IMR-90 (cell line): ENCODE data around the gene DUS4L. TPM values are rescaled to one million over a fixed set of nuclear protein-coding genes. Genes with fewer than 3 reads are reported as not detected.

Experiments
- ATAC-seq: fragments of 200-7000 bp; cut with Tn5 transposase; 2 replicates; pipeline ENCODE4 v1.9.1; 2020; ENCODE audit warnings: low read depth, mild to moderate bottlenecking, moderate library complexity
- BruUV-seq: library from RNA; stranded (reverse); fragments of 400-500 nt; replicated peaks from 2 replicates; lab custom pipeline; 2021; lab: Mats Ljungman, UMichigan
- CTCF ChIA-PET: fragments of 300-600 bp; formaldehyde crosslinking; extraction: SDS; loops from one replicate; lab custom pipeline; 2021; ENCODE audit warnings: antibody characterized with exemption; lab: Yijun Ruan, JAX
- POLR2A ChIA-PET: fragments of 300-600 bp; sonication (Branson Sonifier 250); formaldehyde crosslinking; loops from one replicate; lab custom pipeline; 2022; ENCODE audit warnings: antibody characterized with exemption; ENCODE audit not compliant: unreplicated experiment; lab: Charles Lee
- DNase-seq: peaks from one replicate; pipeline ENCODE4 v3.0.0; 2013
- H2AFZ ChIP-seq: replicated peaks from 2 replicates; pipeline ENCODE3; 2013; ENCODE audit warnings: low read length, mild to moderate bottlenecking; ENCODE audit not compliant: poor library complexity
- H2AK5ac ChIP-seq: 2 replicates; pipeline ENCODE4 v1.6.1; 2013; ENCODE audit warnings: low read depth, low read length, inconsistent platforms
- H2AK9ac ChIP-seq: replicated peaks from 2 replicates; pipeline ENCODE3; 2013; ENCODE audit warnings: mild to moderate bottlenecking, low read depth, low read length, moderate library complexity; ENCODE audit not compliant: poor library complexity
- H2BK120ac ChIP-seq: 2 replicates; pipeline ENCODE4 v1.6.1; 2013; ENCODE audit warnings: low read depth, low read length, inconsistent platforms
- H2BK15ac ChIP-seq: 3 replicates; pipeline ENCODE4 v1.6.1; 2013; ENCODE audit warnings: low read depth, low read length, inconsistent platforms
- H2BK20ac ChIP-seq: 2 replicates; pipeline ENCODE4 v1.6.1; 2013; ENCODE audit warnings: low read depth, mild to moderate bottlenecking, inconsistent platforms, low read length, moderate library complexity
- H2BK5ac ChIP-seq: 2 replicates; pipeline ENCODE4 v1.6.1; 2013; ENCODE audit warnings: mild to moderate bottlenecking, low read depth, low read length, inconsistent platforms; ENCODE audit not compliant: poor library complexity, severe bottlenecking
- H3K14ac ChIP-seq: replicated peaks from 2 replicates; pipeline ENCODE4 v1.6.1; 2013; ENCODE audit warnings: low read depth, low read length, inconsistent platforms
- H3K18ac ChIP-seq: 2 replicates; pipeline ENCODE4 v1.6.1; 2013; ENCODE audit warnings: low read depth, low read length, control low read depth
- H3K23ac ChIP-seq: 2 replicates; pipeline ENCODE4 v1.6.1; 2013; ENCODE audit warnings: low read depth, low read length, inconsistent platforms
- H3K27ac ChIP-seq: 2 replicates; pipeline ENCODE4 v1.5.1; 2013; ENCODE audit warnings: mild to moderate bottlenecking, control low read depth, low read length; ENCODE audit not compliant: insufficient read depth
- H3K27me3 ChIP-seq: 2 replicates; pipeline ENCODE4 v1.6.1; 2013; ENCODE audit warnings: low read length; ENCODE audit not compliant: control insufficient read depth, insufficient read depth
- H3K36me3 ChIP-seq: 2 replicates; pipeline ENCODE4 v1.6.1; 2013; ENCODE audit warnings: low read length, mixed read lengths; ENCODE audit not compliant: control insufficient read depth, insufficient read depth
- H3K4ac ChIP-seq: 2 replicates; pipeline ENCODE4 v1.6.1; 2013; ENCODE audit warnings: low read depth, low read length, inconsistent platforms
- H3K4me1 ChIP-seq: 2 replicates; pipeline ENCODE4 v1.6.1; 2013; ENCODE audit warnings: low read length, mixed read lengths; ENCODE audit not compliant: control insufficient read depth, insufficient read depth
- H3K4me2 ChIP-seq: 2 replicates; pipeline ENCODE4 v1.6.1; 2013; ENCODE audit warnings: low read depth, mild to moderate bottlenecking, control low read depth, low read length, moderate library complexity
- H3K4me3 ChIP-seq: 2 replicates; pipeline ENCODE4 v1.5.1; 2013; ENCODE audit warnings: low read depth, mild to moderate bottlenecking, control low read depth, low read length, moderate library complexity; ENCODE audit not compliant: insufficient read depth
- H3K56ac ChIP-seq: 2 replicates; pipeline ENCODE4 v1.6.1; 2013; ENCODE audit warnings: low read length, inconsistent platforms; ENCODE audit not compliant: insufficient read depth; ENCODE audit errors: extremely low read depth
- H3K79me1 ChIP-seq, 2 experiments: 2 replicates each; pipeline ENCODE4 v1.6.1; 2013; ENCODE audit warnings: low read length in 2 of 2, inconsistent platforms in 1 of 2, low read depth in 1 of 2
- H3K9ac ChIP-seq: 2 replicates; pipeline ENCODE4 v1.6.1; 2013; ENCODE audit warnings: low read depth, low read length, control low read depth
- H3K9me1 ChIP-seq: 2 replicates; pipeline ENCODE4 v1.6.1; 2013; ENCODE audit warnings: low read length, inconsistent platforms; ENCODE audit not compliant: insufficient read depth
- H3K9me3 ChIP-seq: 2 replicates; pipeline ENCODE4 v1.6.1; 2013; ENCODE audit warnings: low read length; ENCODE audit not compliant: control insufficient read depth, insufficient read depth
- H4K20me1 ChIP-seq: 2 replicates; pipeline ENCODE4 v1.6.1; 2013; ENCODE audit warnings: low read length, inconsistent platforms; ENCODE audit not compliant: insufficient read depth
- H4K5ac ChIP-seq: 2 replicates; pipeline ENCODE4 v1.6.1; 2013; ENCODE audit warnings: mild to moderate bottlenecking, low read depth, low read length, control low read depth
- H4K8ac ChIP-seq, 2 experiments: 2 replicates each; pipeline ENCODE4 v1.6.1; 2013; ENCODE audit warnings: low read depth in 2 of 2, low read length in 2 of 2, control low read depth in 1 of 2, inconsistent platforms in 1 of 2
- H4K91ac ChIP-seq: 2 replicates; pipeline ENCODE4 v1.6.1; 2013; ENCODE audit warnings: low read depth, low read length, inconsistent platforms; ENCODE audit not compliant: insufficient read depth
- BHLHE40 ChIP-seq: fragments of 150-350 bp; IDR thresholded peaks from 2 replicates; pipeline ENCODE4 v1.6.1; 2016; ENCODE audit warnings: mild to moderate bottlenecking, low read depth, low read length
- CEBPB ChIP-seq: IDR thresholded peaks from 2 replicates; pipeline ENCODE4 v1.6.1; 2012; ENCODE audit warnings: low read depth, low read length, improper control_type of control experiment
- CHD1 ChIP-seq: IDR thresholded peaks from 2 replicates; pipeline ENCODE4 v1.6.1; 2012; ENCODE audit warnings: low read depth, low read length, improper control_type of control experiment
- CTCF ChIP-seq: conservative IDR thresholded peaks from 2 replicates; pipeline ENCODE4 v1.5.1; 2012; ENCODE audit warnings: mild to moderate bottlenecking, low read depth, low read length, improper control_type of control experiment
- FOS ChIP-seq: fragments of 150-350 bp; IDR thresholded peaks from 2 replicates; pipeline ENCODE4 v1.6.1; 2016; ENCODE audit warnings: low read depth, low read length
- MAFK ChIP-seq: IDR thresholded peaks from 2 replicates; pipeline ENCODE4 v1.6.1; 2012; ENCODE audit warnings: low read depth, low read length, improper control_type of control experiment
- MAZ ChIP-seq: IDR thresholded peaks from 2 replicates; pipeline ENCODE4 v1.6.1; 2012; ENCODE audit warnings: low read depth, mild to moderate bottlenecking, low read length, improper control_type of control experiment, moderate library complexity, borderline replicate concordance
- MXI1 ChIP-seq: IDR thresholded peaks from 2 replicates; pipeline ENCODE4 v1.6.1; 2012; ENCODE audit warnings: low read depth, mild to moderate bottlenecking, low read length, moderate library complexity, borderline replicate concordance
- NFE2L2 ChIP-seq: fragments of 150-350 bp; IDR thresholded peaks from 2 replicates; pipeline ENCODE4 v1.6.1; 2016; ENCODE audit warnings: low read depth, mild to moderate bottlenecking, low read length
- POLR2A ChIP-seq: IDR thresholded peaks from 2 replicates; pipeline ENCODE4 v1.6.1; 2012; ENCODE audit warnings: mild to moderate bottlenecking, low read depth, low read length
- RAD21 ChIP-seq: IDR thresholded peaks from 2 replicates; pipeline ENCODE4 v1.6.1; 2012; ENCODE audit warnings: low read length, improper control_type of control experiment
- RCOR1 ChIP-seq: IDR thresholded peaks from 2 replicates; pipeline ENCODE4 v1.6.1; 2012; ENCODE audit warnings: mild to moderate bottlenecking, low read length, improper control_type of control experiment; ENCODE audit not compliant: insufficient replicate concordance
- SMC3 ChIP-seq: fragments of 150-350 bp; IDR thresholded peaks from 2 replicates; pipeline ENCODE4 v1.6.1; 2016; ENCODE audit warnings: low read depth, mild to moderate bottlenecking, antibody characterized with exemption, low read length, moderate library complexity
- WGBS, 2 experiments: methylation state at CpG; one replicate each; pipeline versions ENCODE4 v1.1.5 to v1.1.7; 2013; ENCODE audit warnings: missing lambda C conversion rate in 2 of 2; ENCODE audit not compliant: insufficient read length in 1 of 2; ENCODE audit errors: extremely low coverage in 2 of 2; 5-methylcytosine and 5-hydroxymethylcytosine counted together
- dilution Hi-C: fragments of 300-500 bp; cut with HindIII; formaldehyde crosslinking; loops from one replicate; pipeline ENCODE4 v1.14.3; 2018; ENCODE audit warnings: low sequenced_read_pairs; ENCODE audit not compliant: unreplicated experiment
- in situ Hi-C: fragments of 300-500 bp; cut with MboI; formaldehyde crosslinking; loops from 3 replicates; pipeline ENCODE4 v1.14.3; 2019; ENCODE audit warnings: low sequenced_read_pairs, inconsistent platforms, mixed read lengths
- intact Hi-C: fragments of 100-400 bp; cut with micrococcal nuclease; formaldehyde crosslinking; loops from 2 replicates; pipeline ENCODE4 v1.10.0; 2022
- polyA plus RNA-seq, 3 experiments: library from polyadenylated mRNA; depleted of rRNA; stranded (reverse); fragments of >200 nt; gene quantifications; 2 replicates each; pipeline ENCODE4 v1.2.3, GENCODE V29; 2012; ENCODE audit warnings: low replicate concordance in 1 of 3
- total RNA-seq: library from RNA; depleted of rRNA; stranded (reverse); fragments of >200 nt; gene quantifications from 2 replicates; pipeline ENCODE4 v1.2.3, GENCODE V29; 2012
- TF ChIP-seq, protein P1 (sequence below): fragments of 150-350 bp; IDR thresholded peaks from 2 replicates; pipeline ENCODE4 v1.6.1; 2017; ENCODE audit warnings: mild to moderate bottlenecking, antibody characterized with exemption, low read length, low read depth
- TF ChIP-seq, protein P2 (sequence below): fragments of 150-350 bp; IDR thresholded peaks from 2 replicates; pipeline ENCODE4 v1.6.1; 2016; ENCODE audit warnings: low read depth, mild to moderate bottlenecking, low read length, moderate library complexity, borderline replicate concordance

DUS4L gene
- total and polyA plus RNA-seq, 2 of the 4 experiments (the other 2 are of a cell fraction): 4.2 to 6.6 TPM

DNA sequence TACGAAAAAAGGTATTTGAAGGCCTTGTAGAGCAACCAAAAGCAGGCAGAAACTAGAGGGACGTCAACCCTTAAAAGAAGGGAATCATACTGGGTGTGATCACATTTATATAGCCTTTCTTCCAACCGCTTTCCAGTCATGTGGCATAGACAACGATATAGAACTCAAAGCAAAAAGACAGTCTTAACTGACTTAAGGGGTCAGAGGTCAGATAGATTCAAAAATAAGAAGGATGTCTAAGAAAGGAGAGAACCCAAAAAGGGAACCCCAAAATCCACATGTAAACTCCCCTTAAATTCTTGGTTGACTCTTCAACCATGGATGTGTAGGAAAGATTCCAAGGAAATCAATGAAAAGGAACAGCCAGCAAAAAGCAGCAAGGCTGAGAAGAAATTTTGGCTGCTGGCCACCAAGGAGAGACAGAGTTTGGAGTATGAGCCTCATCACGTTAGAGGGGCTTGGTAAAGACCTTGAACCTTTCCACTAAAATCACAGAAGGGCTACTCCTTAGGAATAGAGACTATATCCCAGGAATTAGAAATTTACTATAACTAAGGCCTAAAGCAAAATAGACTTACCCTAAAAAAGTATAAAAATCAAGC is 24.9 kb downstream of the DUS4L start:
- no peaks in the 10 kb centered on the region for H3K9me3 ChIP-seq
- DNase-seq: no peak
- in situ Hi-C loops (no loop called here), intact Hi-C loops (no loop called here), dilution Hi-C loops (no loop called here)
- no peak overlapping the region for H3K18ac ChIP-seq
- H3K9ac ChIP-seq: no peak overlapping the region
- no peak overlapping the region for H3K14ac ChIP-seq
- H3K9me1 ChIP-seq: no peaks in the 10 kb centered on the region
- H2AK9ac ChIP-seq: no peak overlapping the region
- no peaks in the 10 kb centered on the region for H4K20me1 ChIP-seq
- no peak overlapping the region for H2AK5ac ChIP-seq
- ChIA-PET CTCF (no interaction called here), POLR2A (no interaction called here)
- H2BK15ac ChIP-seq: no peak overlapping the region
- H3K4me3 ChIP-seq: no peak overlapping the region
- no peak overlapping the region for H2AFZ ChIP-seq
- no peak overlapping the region for H2BK20ac ChIP-seq
- H4K5ac ChIP-seq: no peak overlapping the region
- no TSS peak for BruUV-seq
- no peaks in the 10 kb centered on the region for H3K27me3 ChIP-seq
- ATAC-seq: no peak
- no peak overlapping the region for H3K4ac ChIP-seq
- H3K4me1 ChIP-seq: no peaks in the 10 kb centered on the region; the same call in 1 of the 2 replicates
- no peak overlapping the region for H2BK120ac ChIP-seq
- no peak overlapping the region for H3K23ac ChIP-seq
- TF ChIP-seq, protein P1, sequence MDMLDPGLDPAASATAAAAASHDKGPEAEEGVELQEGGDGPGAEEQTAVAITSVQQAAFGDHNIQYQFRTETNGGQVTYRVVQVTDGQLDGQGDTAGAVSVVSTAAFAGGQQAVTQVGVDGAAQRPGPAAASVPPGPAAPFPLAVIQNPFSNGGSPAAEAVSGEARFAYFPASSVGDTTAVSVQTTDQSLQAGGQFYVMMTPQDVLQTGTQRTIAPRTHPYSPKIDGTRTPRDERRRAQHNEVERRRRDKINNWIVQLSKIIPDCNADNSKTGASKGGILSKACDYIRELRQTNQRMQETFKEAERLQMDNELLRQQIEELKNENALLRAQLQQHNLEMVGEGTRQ: no peak
- no peak for TF ChIP-seq RAD21
- TF ChIP-seq NFE2L2: no peak
- TF ChIP-seq CHD1: no peak
- TF ChIP-seq MAFK: no peak
- TF ChIP-seq SMC3: no peak
- TF ChIP-seq RCOR1: no peak
- no peak for TF ChIP-seq CEBPB
- TF ChIP-seq CTCF: no peak
- TF ChIP-seq MAZ: no peak
- TF ChIP-seq MXI1: no peak
- TF ChIP-seq BHLHE40: no peak
- TF ChIP-seq POLR2A: no peak
- TF ChIP-seq FOS: no peak
- TF ChIP-seq, protein P2, sequence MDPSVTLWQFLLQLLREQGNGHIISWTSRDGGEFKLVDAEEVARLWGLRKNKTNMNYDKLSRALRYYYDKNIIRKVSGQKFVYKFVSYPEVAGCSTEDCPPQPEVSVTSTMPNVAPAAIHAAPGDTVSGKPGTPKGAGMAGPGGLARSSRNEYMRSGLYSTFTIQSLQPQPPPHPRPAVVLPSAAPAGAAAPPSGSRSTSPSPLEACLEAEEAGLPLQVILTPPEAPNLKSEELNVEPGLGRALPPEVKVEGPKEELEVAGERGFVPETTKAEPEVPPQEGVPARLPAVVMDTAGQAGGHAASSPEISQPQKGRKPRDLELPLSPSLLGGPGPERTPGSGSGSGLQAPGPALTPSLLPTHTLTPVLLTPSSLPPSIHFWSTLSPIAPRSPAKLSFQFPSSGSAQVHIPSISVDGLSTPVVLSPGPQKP: no peak
- H4K8ac ChIP-seq: no peak overlapping the region
- H3K36me3 ChIP-seq: peaks cover 8% of the 10 kb centered on the region; the same call in 1 of the 2 replicates
- WGBS, 2 experiments: no CpG with 5 or more reads among the region's 5 CpGs
- H4K91ac ChIP-seq: no peak overlapping the region
- H3K56ac ChIP-seq: no peak overlapping the region
- H2BK5ac ChIP-seq: no peak overlapping the region
- no peak overlapping the region for H3K27ac ChIP-seq
- peaks cover 26 to 40% of the 10 kb centered on the region in 2 experiments for H3K79me1 ChIP-seq
- H3K4me2 ChIP-seq: no peak overlapping the region
